HG03457 (cell line): ENCODE data around the gene CC2D1B.
A peak's percentile ranks its signal among the peaks of the same experiment; 100 is the strongest.
"Not testable (repeated sequence)": the region's sequence is repeated elsewhere in the genome, so short reads cannot be mapped to it uniquely, and the experiment has no call there.

Experiments used
- ATAC-seq: cut with Tn5 transposase; IDR thresholded peaks from one replicate; pipeline ENCODE4 v1.9.1; 2021; ENCODE audit warnings: moderate number of reproducible peaks; ENCODE audit not compliant: unreplicated experiment

CC2D1B gene

GRCh38 chr1:52365746-52366516 lies at the start of gene CC2D1B:
CC2D1B (minus strand) TSS chr1:52366205; CDS start chr1:52364620, 1,585 bp downstream.
- peak; percentile 89 for ATAC-seq

GRCh38 chr1:52414942-52415341 lies 48.9 kb upstream of the CC2D1B start:
- ATAC-seq = no peak

GRCh38 chr1:52413410-52413989 lies 47.5 kb upstream of the CC2D1B start:
- no peak for ATAC-seq

- no peak for ATAC-seq
Measured at GRCh38 chr1:52404975-52405338, 39.0 kb upstream of the CC2D1B start.

GRCh38 chr1:52404116-52404974 lies 38.3 kb upstream of the CC2D1B start, which contains the start of the genes ORC1 and PRPF38A:
ORC1 (minus strand) TSS chr1:52404423; CDS start chr1:52402223, 2,200 bp downstream.
PRPF38A (plus strand) TSS chr1:52404602; CDS start chr1:52404750, 148 bp downstream.
- ATAC-seq = peak; percentile 84

GRCh38 chr1:52403566-52404115 lies 37.6 kb upstream of the CC2D1B start:
- ATAC-seq = peak; percentile 31

GRCh38 chr1:52402860-52403240 lies 36.8 kb upstream of the CC2D1B start:
- ATAC-seq = no peak

- ATAC-seq = no peak
Measured at GRCh38 chr1:52400131-52400530, 34.1 kb upstream of the CC2D1B start.

- ATAC-seq = no peak
Measured at GRCh38 chr1:52399629-52400028, 33.6 kb upstream of the CC2D1B start.

- ATAC-seq = no peak
Measured at GRCh38 chr1:52393174-52393573, 27.2 kb upstream of the CC2D1B start.

GRCh38 chr1:52386458-52386857 lies 20.5 kb upstream of the CC2D1B start:
- ATAC-seq = no peak

- no peak for ATAC-seq
Measured at GRCh38 chr1:52385376-52385775, 19.4 kb upstream of the CC2D1B start.

GRCh38 chr1:52369851-52370250 lies 3.8 kb upstream of the CC2D1B start:
- ATAC-seq = not testable (repeated sequence)

- ATAC-seq = no peak
Measured at GRCh38 chr1:52368383-52369172, 2.6 kb upstream of the CC2D1B start.

- no peak for ATAC-seq
Measured at GRCh38 chr1:52367272-52367671, 1.3 kb upstream of the CC2D1B start.

- peak; percentile 3 for ATAC-seq
Measured at GRCh38 chr1:52366517-52366827, 467 bp upstream of the CC2D1B start.

GRCh38 chr1:52365071-52365745 lies 797 bp downstream of the CC2D1B start:
- ATAC-seq = no peak

- no peak for ATAC-seq
Measured at GRCh38 chr1:52364235-52364839, 1.7 kb downstream of the CC2D1B start.

- ATAC-seq = no peak
Measured at GRCh38 chr1:52360595-52360968, 5.4 kb downstream of the CC2D1B start.
